ENCODE measurements around the gene PTPRCAP. TPM values are rescaled to one million over a fixed set of nuclear protein-coding genes. Genes with fewer than 3 reads are reported as not detected.
A peak's percentile ranks its signal among the peaks of the same experiment; 100 is the strongest.

The PTPRCAP gene
- total and polyA plus RNA-seq, 9 of the 15 experiments (the other 6 are each of a cell fraction or from before 2014, with no cell fraction given), result 0.22 to 2.0 (median 1.1) TPM; not detected in 4

- 0 out of 2 replicates have a peak, but pooled peaks have one; percentile 12 for TF ChIP-seq ZBTB7A (IDR thresholded peaks at IDR 0.05; ENCODE audit: borderline replicate concordance, control insufficient read depth, low read depth, low read length)
- TF ChIP-seq POLR2G (IDR thresholded peaks at IDR 0.05; ENCODE audit: low read depth, low read length), result 0 out of 2 replicates have a peak, but pooled peaks have one; percentile 25
- TF ChIP-seq SP1 (CRISPR knock-in tag; IDR thresholded peaks at IDR 0.05), result no peak
- TF ChIP-seq ZC3H8 (IDR thresholded peaks at IDR 0.05), result no peak
- no peak for TF ChIP-seq FOXJ2 (tag; IDR thresholded peaks at IDR 0.05)
- TF ChIP-seq NFXL1 (CRISPR knock-in tag; IDR thresholded peaks at IDR 0.05), result no peak
- no peak for TF ChIP-seq ZC3H11A (IDR thresholded peaks at IDR 0.05; ENCODE audit: low read depth, low read length)
Observed at GRCh38 chr11:67405688-67406339, 31.7 kb downstream of the PTPRCAP start (continued).

- H3K4me1 ChIP-seq (replicated peaks in 1 of 2; ENCODE audit: control insufficient read depth in 2 of 2, insufficient read depth in 2 of 2, low read length in 2 of 2), result peaks cover 17 to 81% of the 10 kb centered on the region in 2 experiments
- ATAC-seq (no peak), FAIRE-seq (no peak), DNase-seq (ENCODE audit: extremely low read depth in 1 of 4, low spot score in 3 of 4) (no peak)
- no peak overlapping the region for H2AFZ ChIP-seq (ENCODE audit: low read depth, low read length)
- H3K4me2 ChIP-seq (ENCODE audit: insufficient read depth, low read length), result no peak overlapping the region
- H3K4me3 ChIP-seq, result no peak overlapping the region
- POLR2A ChIA-PET, result interaction anchor here (0.6 to 1.2 kb wide), 3 partner anchors 10 to 96 kb away, joined by 3 to 4 read pairs (median 3); no protein-coding TSS in a partner anchor
- no TSS peak for BruUV-seq (replicated peaks)
- TF ChIP-seq POLR2G (IDR thresholded peaks at IDR 0.05; ENCODE audit: low read depth, low read length) (peak; percentile 21; the same call in 1 of the 2 replicates), ZNF408 (CRISPR knock-in tag; IDR thresholded peaks at IDR 0.05; ENCODE audit: low read depth) (no peak)
- H4K20me1 ChIP-seq (replicated peaks; ENCODE audit: control insufficient read depth, insufficient read depth, low read length), result no peaks in the 10 kb centered on the region
- 96% methylated on average over 6 of the region's 6 CpGs for WGBS (ENCODE audit: insufficient coverage, low coverage, missing lambda C conversion rate)
- CTCF ChIA-PET (ENCODE audit: low intra/inter-chr PET ratio), result no interaction called here
- H3K9me3 ChIP-seq (replicated peaks; ENCODE audit: control insufficient read depth, insufficient read depth, low read depth, low read length), result no peaks in the 10 kb centered on the region
- H3K9ac ChIP-seq (ENCODE audit: insufficient read depth in 1 of 2, low read depth in 2 of 2, low read length in 2 of 2), result peak overlapping the region in 1 of 2 experiments; percentile 75; a peak in 1 of 4 replicates
- H3K79me2 ChIP-seq (ENCODE audit: control insufficient read depth, insufficient read depth, low read length), result peaks cover 14% of the 10 kb centered on the region
- no peaks in the 10 kb centered on the region for H3K9me1 ChIP-seq (ENCODE audit: control insufficient read depth, insufficient read depth, low read length)
- peaks cover 6% of the 10 kb centered on the region for H3K36me3 ChIP-seq (ENCODE audit: control insufficient read depth, insufficient read depth, low read length)
- in situ Hi-C loops (cut with MboI) (no loop called here), intact Hi-C loops (cut with micrococcal nuclease) (no loop called here)
- no peak overlapping the region for H3K27ac ChIP-seq (ENCODE audit: extremely low read depth, low read depth, low read length)
- no peaks in the 10 kb centered on the region for H3K27me3 ChIP-seq (ENCODE audit: control insufficient read depth in 2 of 2, insufficient read depth in 2 of 2, low read length in 2 of 2)
Observed at GRCh38 chr11:67405196-67405567, 32.3 kb downstream of the PTPRCAP start.
